Measurements from ENCODE around the gene SCYGR1.

GRCh38 chr2:227398684-227399670 is 11.2 kb upstream of the SCYGR1 start:
- no peak for TF ChIP-seq POLR2AphosphoS5 (IDR thresholded peaks at IDR 0.05; ENCODE audit: low read depth, low read length)
- no peak for TF ChIP-seq CBX1 (IDR thresholded peaks at IDR 0.05; ENCODE audit: low read depth)
- no peak for TF ChIP-seq NR1H2 (CRISPR knock-in tag; IDR thresholded peaks at IDR 0.05; ENCODE audit: borderline replicate concordance, low read depth)
- no peak for TF ChIP-seq SUZ12 (IDR thresholded peaks at IDR 0.05; ENCODE audit: low read depth, low read length)
- no peak for TF ChIP-seq GABPA (IDR thresholded peaks at IDR 0.05; ENCODE audit: low read depth, low read length)
- no peak for TF ChIP-seq GABPA (CRISPR knock-in tag; IDR thresholded peaks at IDR 0.05; ENCODE audit: low read depth)
- TF ChIP-seq POLR2G (IDR thresholded peaks at IDR 0.05; ENCODE audit: low read depth, low read length), result no peak
- no peak for TF ChIP-seq USF2 (IDR thresholded peaks at IDR 0.05; ENCODE audit: low read depth, low read length)
- TF ChIP-seq USF2 (CRISPR knock-in tag; IDR thresholded peaks at IDR 0.05; ENCODE audit: borderline replicate concordance), result no peak

Measured in HepG2 (cell line).